ENCODE results near the gene SLC6A18.
"Not testable (repeated sequence)": the region's sequence is repeated elsewhere in the genome, so short reads cannot be mapped to it uniquely, and the experiment has no call there.

SLC6A18 gene

DNA sequence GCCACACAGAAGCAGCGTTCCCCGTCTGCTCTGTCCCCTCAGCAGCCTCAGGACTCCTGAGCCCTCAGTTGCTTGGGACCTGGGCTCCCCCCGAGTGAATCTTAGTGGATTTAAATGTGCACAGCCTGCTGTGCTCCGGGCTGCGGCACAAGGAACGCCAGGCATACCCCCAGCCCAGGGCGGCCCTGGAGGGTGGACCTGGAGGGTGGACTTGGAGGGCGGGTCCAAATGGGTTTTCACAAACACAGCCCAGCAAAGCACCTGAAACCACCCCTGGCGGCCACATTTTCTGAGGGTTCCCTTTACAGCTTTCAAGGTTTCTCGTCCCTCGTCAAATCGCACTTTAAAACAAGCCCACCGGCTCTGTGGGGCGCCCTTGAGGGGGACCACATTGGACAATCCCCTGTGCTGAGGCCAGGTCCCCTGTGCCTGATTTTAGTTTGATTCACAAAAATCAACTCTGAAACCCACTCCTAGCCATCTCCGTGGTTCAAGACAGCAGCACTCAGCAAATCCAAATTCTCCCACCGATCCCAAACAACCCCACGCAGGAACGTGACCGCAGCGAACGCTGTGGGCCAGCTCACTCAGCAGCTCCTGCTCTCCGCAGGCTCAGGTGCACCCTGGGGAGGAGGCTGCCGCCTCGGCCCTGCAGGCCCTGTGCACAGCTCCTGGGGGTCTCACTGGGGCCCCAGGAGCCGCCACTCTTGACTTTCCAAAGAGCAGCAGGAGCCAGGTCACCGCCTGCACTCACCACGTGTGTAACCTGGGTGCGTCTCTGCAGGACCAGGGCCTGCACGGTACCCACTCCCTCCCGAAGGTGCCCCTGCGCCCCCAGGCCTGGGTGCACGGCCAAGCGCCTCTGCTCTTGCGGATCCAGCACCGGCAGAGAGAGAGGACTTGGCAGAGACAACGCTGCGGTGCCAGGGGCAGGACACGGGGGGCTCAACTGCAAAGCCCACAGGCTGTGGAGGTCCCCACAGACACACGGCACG, 40.6 kb downstream of the SLC6A18 start:
- Mint-ChIP-seq H3K4me3 (no peak overlapping the region), H3K4me1 (no peaks in the 10 kb centered on the region), H3K27me3 (no peaks in the 10 kb centered on the region), H3K27ac (no peak overlapping the region), H3K36me3 (no peaks in the 10 kb centered on the region), H3K9me3 (no peaks in the 10 kb centered on the region)
- ATAC-seq (ENCODE audit: low read depth) (no peak), DNase-seq (ENCODE audit: low spot score in 2 of 2) (no peak)

DNA sequence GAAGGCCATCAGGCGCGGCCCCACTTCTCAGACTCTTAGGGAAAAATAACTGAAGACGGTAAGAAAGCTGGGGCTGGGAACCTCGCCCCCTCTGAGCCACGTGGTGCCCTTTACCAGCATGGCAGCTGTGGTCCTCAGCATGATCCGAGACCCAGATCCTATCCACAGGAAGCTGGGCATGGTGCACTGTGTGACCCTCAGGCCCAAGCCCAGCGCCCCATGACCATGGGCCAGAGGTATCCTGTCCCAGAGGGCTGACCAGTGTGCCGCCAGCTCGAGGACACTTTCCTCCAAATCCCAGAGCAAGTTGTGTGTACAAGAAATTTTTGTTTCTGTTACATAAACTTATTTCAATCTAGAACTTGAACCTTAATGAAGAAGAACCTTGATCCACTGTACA, 41.6 kb downstream of the SLC6A18 start:
- Mint-ChIP-seq H3K27me3 (no peaks in the 10 kb centered on the region), H3K4me3 (no peak overlapping the region), H3K4me1 (no peaks in the 10 kb centered on the region), H3K36me3 (no peaks in the 10 kb centered on the region), H3K9me3 (no peaks in the 10 kb centered on the region), H3K27ac (no peak overlapping the region)
- ATAC-seq (ENCODE audit: low read depth) (no peak), DNase-seq (ENCODE audit: low spot score in 2 of 2) (no peak)

DNA sequence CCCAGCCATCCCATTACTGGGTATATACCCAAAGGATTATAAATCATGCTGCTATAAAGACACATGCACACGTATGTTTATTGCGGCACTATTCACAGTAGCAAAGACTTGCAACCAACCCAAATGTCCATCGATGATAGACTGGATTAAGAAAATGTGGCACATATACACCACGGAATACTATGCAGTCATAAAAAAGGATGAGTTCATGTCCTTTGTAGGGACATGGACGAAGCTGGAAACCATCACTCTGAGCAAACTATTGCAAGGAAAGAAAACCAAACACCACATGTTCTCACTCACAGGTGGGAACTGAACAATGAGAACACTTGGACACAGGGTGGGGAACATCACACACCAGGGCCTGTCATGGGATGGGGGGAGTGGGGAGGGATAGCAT, 42.3 kb downstream of the SLC6A18 start:
- ATAC-seq (ENCODE audit: low read depth); H3K9me3 Mint-ChIP-seq: not testable (repeated sequence)

DNA sequence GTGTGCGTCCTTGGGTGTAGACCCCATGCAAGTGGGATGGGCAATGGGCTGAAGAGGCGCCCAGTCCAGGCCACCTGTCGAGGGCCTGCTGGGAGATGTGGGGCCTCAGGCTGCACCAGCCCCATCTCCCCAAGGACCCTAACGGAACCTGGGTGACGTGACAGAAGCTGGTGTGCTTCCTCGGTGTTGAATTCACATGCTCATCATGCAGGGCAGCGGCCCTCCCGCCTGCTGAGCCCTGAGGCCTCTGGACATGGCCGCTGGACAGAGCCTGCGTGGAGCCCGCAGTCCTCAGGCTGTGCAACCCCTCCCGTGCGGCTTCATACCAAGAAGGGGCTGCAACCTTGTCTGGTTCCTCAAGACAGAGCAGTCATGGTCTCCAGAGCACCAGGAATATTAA, 42.9 kb downstream of the SLC6A18 start:
- no peak for DNase-seq (ENCODE audit: low spot score in 2 of 2)
- no peak for ATAC-seq (ENCODE audit: low read depth)
- no peaks in the 10 kb centered on the region for H3K27me3 Mint-ChIP-seq

More for the DNA sequence above, 42.3 kb downstream of the SLC6A18 start:
- not testable (repeated sequence) for H3K27me3 Mint-ChIP-seq; H3K4me3 Mint-ChIP-seq; H3K27ac Mint-ChIP-seq; H3K4me1 Mint-ChIP-seq; DNase-seq (ENCODE audit: low spot score in 2 of 2); H3K36me3 Mint-ChIP-seq

DNA sequence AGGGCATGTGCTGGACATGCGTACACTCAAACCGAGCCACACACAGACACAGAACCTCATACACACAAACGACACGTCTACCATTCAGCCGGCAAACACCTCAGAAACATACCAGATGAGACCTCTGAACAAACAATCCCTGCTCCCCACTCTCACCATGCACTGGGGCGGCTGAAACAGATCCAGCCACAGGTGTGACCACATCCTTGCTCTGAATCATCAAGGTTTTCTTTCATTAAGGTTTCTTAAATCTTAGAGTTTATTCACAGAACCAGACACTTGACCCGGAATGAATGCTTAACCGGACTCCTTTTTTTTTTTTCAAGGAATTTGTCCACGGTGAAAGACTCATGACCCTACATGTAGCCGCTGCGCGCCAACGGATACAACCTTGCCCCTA, 43.5 kb downstream of the SLC6A18 start:
- DNase-seq (ENCODE audit: low spot score in 2 of 2) (no peak), ATAC-seq (ENCODE audit: low read depth) (no peak)
- Mint-ChIP-seq H3K27ac (no peak overlapping the region), H3K9me3 (no peaks in the 10 kb centered on the region), H3K4me1 (no peaks in the 10 kb centered on the region), H3K4me3 (no peak overlapping the region), H3K36me3 (no peaks in the 10 kb centered on the region), H3K27me3 (no peaks in the 10 kb centered on the region)

More for the DNA sequence above, 42.9 kb downstream of the SLC6A18 start:
- Mint-ChIP-seq H3K27ac (no peak overlapping the region), H3K4me3 (no peak overlapping the region), H3K36me3 (no peaks in the 10 kb centered on the region), H3K9me3 (no peaks in the 10 kb centered on the region), H3K4me1 (no peaks in the 10 kb centered on the region)

DNA sequence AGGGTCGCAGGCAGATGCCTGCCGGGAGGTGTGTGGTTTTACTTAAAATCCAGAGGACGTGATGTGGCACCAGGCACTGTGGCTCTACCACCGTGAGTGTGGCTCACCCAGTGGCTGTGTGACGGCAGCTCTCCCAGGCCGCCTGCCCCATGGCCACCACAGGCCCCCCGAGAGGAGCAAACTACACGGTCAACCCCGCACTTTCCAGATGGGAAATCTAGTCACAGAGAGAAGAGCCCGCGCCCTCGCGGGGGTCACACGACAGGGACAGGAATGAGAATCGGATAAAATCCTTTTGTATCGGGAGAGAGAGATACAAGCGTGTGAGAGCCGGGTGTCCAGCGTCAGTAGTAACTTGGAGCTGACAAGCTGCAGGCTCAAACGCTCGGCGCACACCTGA, 45.2 kb downstream of the SLC6A18 start:
- DNase-seq (ENCODE audit: low spot score in 2 of 2): no peak
- Mint-ChIP-seq H3K36me3 (no peaks in the 10 kb centered on the region), H3K27me3 (no peaks in the 10 kb centered on the region), H3K4me3 (no peak overlapping the region), H3K27ac (no peak overlapping the region), H3K9me3 (no peaks in the 10 kb centered on the region), H3K4me1 (no peaks in the 10 kb centered on the region)
- ATAC-seq (ENCODE audit: low read depth): no peak

DNA sequence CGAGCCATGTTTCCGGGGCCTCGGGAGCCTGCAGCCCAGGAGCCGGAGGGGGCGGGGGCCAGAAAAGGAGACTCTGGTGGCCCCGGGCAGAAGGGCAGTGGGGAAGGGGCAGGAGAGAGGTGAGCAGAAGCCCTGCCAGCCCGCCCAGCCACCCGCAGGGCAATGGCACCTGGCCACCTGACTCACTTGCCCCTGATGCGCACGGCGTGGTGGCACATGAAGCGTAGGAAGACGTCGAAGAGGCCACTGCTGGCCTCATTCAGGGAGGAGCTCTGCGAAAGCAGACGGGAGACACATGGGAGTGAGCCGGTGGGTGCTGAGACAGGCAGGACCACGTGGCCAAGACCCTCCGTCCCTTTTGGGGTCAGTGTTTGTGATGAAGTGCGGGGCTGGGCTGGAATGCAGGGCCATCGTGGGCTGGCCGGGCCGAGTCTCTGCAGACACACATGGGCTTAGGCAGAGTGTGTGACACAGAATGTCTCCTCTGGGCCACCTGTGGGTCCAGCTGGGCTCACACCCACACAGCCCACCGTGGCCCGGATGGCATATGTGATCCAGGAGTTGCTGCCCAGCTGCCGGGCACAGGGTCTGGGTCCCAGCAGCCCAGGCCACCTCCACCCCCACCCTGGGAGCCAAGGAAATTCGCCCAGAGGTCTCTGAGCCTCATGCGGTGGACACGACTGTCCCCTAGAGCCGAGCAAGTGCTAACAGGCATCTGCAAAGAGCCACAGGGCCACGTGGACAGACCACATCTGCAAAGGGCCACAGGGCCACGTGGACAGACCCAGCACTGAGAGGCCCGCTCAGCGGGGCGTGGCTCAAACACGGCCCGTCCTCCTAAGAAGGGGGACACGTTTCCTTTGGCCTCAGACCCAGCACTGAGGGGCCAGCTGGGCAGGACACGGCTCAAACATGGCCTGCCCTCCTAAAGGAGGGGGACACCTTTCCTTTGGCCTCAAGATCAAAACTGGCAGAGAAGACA, 46.0 kb downstream of the SLC6A18 start:
- no peak for ATAC-seq (ENCODE audit: low read depth)
- Mint-ChIP-seq H3K9me3 (no peaks in the 10 kb centered on the region), H3K27me3 (peaks cover 3% of the 10 kb centered on the region), H3K36me3 (no peaks in the 10 kb centered on the region), H3K4me1 (no peaks in the 10 kb centered on the region), H3K27ac (no peak overlapping the region), H3K4me3 (no peak overlapping the region)
- no peak for DNase-seq (ENCODE audit: low spot score in 2 of 2)

DNA sequence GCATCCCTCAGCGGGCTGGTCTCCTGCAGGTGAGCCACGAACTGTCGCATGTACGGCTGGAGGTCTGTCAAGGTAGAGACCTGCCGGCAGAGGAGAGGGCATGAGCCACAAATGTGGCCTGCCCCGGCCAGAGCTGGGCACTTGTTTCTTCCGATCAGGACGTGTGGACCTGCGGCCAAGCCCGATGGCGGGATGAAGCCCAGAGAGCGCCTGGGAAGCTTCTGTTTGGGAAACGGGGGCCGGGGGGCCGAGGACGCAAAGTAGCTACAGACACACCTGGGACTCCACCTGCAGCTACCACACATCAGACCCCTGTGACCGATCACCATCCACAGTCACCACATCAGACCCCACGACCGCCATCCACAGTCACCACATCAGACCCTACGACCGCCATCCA, 47.0 kb downstream of the SLC6A18 start:
- no peak for ATAC-seq (ENCODE audit: low read depth)
- DNase-seq (ENCODE audit: low spot score in 2 of 2): no peak
- Mint-ChIP-seq H3K36me3 (no peaks in the 10 kb centered on the region), H3K4me3 (no peak overlapping the region), H3K27me3 (peaks cover 6% of the 10 kb centered on the region), H3K9me3 (no peaks in the 10 kb centered on the region), H3K27ac (no peak overlapping the region), H3K4me1 (no peaks in the 10 kb centered on the region)

DNA sequence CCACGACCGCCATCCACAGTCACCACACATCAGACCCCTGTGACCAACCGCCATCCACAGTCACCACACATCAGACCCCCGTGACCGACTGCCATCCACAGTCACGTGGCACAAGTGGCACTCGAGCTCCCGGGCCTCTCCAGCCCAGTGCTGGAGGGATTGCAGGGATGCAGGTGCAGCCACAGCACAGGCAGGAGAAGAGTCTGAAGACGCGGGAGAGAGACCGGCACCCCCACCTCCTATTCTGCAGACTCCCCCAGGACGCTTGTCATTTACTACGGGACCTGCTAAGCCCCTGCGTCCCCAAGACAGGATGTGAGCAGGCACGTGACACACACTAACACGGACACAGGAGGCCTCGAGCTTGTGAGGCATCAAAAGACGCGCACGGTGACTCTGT, 48.6 kb downstream of the SLC6A18 start:
- DNase-seq (ENCODE audit: low spot score in 2 of 2): no peak
- Mint-ChIP-seq H3K4me1 (no peaks in the 10 kb centered on the region), H3K27me3 (peaks cover 6% of the 10 kb centered on the region), H3K27ac (no peak overlapping the region), H3K9me3 (no peaks in the 10 kb centered on the region), H3K4me3 (no peak overlapping the region), H3K36me3 (no peaks in the 10 kb centered on the region)
- ATAC-seq (ENCODE audit: low read depth): no peak

DNA sequence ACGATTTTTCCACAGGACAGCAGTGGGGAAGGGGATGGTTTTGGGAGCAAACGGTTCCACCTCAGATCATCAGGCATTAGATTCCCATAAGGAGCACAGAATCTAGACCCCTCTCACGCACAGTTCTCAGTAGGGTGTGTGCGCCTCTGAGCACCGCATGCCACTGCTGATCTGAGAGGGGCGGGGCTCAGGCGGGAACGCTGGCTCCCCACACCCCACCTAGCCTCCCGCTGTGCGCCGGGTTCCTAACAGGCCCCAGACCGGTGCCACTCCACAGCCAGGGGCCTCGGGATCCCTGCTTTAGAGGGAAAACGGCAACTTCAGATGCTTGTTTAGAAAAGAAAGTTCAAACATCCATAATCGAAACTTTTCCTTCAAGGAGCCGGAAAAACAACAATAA, 49.3 kb downstream of the SLC6A18 start:
- Mint-ChIP-seq H3K9me3 (no peaks in the 10 kb centered on the region), H3K27ac (no peak overlapping the region), H3K36me3 (no peaks in the 10 kb centered on the region), H3K4me1 (no peaks in the 10 kb centered on the region), H3K4me3 (no peak overlapping the region), H3K27me3 (peaks cover 6% of the 10 kb centered on the region)
- DNase-seq (ENCODE audit: low spot score in 2 of 2): no peak
- ATAC-seq (ENCODE audit: low read depth): no peak

DNA sequence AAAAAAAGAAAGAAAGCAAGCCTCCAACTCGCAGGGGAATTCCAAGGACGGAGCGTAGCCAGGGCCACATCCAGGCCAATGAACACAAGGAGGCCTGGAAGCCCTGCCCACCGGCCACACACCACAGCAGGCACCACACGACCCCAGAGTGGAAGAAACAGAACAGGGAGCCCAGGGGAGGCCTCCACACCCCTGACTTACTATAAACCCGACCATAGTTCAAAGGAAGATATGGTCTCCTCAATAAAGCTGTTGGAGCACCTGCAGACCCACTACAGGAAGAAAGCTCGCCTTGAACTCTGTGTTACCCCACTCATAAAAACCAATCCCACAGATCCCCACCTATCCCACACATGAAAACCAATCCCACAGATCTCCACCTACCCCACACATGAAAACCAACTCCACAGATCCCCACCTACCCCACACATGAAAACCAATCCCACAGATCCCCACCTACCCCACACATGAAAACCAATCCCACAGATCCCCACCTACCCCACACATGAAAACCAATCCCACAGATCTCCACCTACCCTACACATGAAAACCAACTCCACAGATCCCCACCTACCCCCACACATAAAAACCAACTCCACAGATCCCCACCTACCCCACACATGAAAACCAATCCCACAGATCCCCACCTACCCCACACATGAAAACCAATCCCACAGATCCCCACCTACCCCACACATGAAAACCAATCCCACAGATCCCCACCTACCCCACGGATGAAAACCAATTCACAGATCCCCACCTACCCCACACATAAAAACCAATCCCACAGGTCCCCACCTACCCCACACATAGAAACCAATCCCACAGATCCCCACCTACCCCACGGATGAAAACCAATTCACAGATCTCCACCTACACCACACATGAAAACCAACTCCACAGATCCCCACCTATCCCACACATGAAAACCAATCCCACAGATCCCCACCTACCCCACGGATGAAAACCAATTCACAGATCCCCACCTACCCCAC, 50.5 kb downstream of the SLC6A18 start:
- not testable (repeated sequence) for H3K9me3 Mint-ChIP-seq; H3K36me3 Mint-ChIP-seq; H3K4me1 Mint-ChIP-seq; H3K27me3 Mint-ChIP-seq; DNase-seq (ENCODE audit: low spot score in 2 of 2); H3K4me3 Mint-ChIP-seq; H3K27ac Mint-ChIP-seq; ATAC-seq (ENCODE audit: low read depth)

DNA sequence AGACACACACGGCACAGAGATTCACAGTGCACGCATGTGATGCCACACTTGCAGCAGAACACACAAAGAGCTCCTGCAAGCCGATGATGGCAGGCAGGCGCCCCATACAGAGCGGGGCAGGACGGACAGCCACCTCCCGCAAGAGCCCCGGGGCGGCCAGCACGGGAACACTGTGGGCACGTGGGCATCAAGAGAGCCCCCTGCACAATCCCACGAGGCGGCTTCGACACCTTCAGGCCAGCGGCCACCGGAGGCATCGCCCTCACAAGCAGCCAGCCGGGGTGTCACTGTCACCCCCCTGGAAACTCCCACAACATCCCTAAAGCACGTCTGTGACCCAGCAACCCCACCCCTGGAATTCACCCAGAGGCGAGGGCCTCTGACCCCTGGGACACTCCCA, 51.7 kb downstream of the SLC6A18 start:
- H3K4me1 Mint-ChIP-seq: no peaks in the 10 kb centered on the region
- DNase-seq (ENCODE audit: low spot score in 2 of 2): no peak
- H3K9me3 Mint-ChIP-seq: no peaks in the 10 kb centered on the region
- peaks cover 6% of the 10 kb centered on the region for H3K27me3 Mint-ChIP-seq
- no peak for ATAC-seq (ENCODE audit: low read depth)
- no peak overlapping the region for H3K27ac Mint-ChIP-seq
- no peaks in the 10 kb centered on the region for H3K36me3 Mint-ChIP-seq
- no peak overlapping the region for H3K4me3 Mint-ChIP-seq

DNA sequence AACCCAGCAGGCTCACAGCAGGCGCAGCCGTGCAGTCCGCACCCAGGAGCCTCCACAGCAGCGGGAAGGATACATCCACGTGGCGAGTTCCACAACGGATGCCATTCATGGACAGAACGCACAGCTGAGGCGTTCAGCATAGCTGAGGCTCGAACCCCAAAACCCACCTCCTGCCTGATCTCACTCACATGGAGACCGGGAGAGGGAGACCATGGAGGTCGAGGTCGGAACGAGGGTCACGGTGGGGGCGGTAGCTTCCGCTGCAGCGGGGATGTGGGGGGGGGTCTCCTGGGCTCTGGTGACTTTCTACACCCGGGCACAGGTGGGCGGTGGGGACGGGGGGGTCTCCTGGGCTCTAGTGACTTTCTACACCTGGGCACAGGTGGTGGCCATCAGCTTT, 52.1 kb downstream of the SLC6A18 start:
- DNase-seq (ENCODE audit: low spot score in 2 of 2): no peak
- H3K4me3 Mint-ChIP-seq: no peak overlapping the region
- no peak for ATAC-seq (ENCODE audit: low read depth)
- no peaks in the 10 kb centered on the region for H3K36me3 Mint-ChIP-seq
- peaks cover 6% of the 10 kb centered on the region for H3K27me3 Mint-ChIP-seq
- no peaks in the 10 kb centered on the region for H3K4me1 Mint-ChIP-seq
- H3K9me3 Mint-ChIP-seq: no peaks in the 10 kb centered on the region
- H3K27ac Mint-ChIP-seq: no peak overlapping the region
